GM19397 (cell line): ENCODE results near the gene ERFE.

ENCODE experiments used
- ATAC-seq: cut with Tn5 transposase; IDR thresholded peaks from one replicate; pipeline ENCODE4 v1.9.1; 2021; ENCODE audit warnings: mild to moderate bottlenecking, moderate library complexity; ENCODE audit not compliant: unreplicated experiment

The ERFE gene

DNA sequence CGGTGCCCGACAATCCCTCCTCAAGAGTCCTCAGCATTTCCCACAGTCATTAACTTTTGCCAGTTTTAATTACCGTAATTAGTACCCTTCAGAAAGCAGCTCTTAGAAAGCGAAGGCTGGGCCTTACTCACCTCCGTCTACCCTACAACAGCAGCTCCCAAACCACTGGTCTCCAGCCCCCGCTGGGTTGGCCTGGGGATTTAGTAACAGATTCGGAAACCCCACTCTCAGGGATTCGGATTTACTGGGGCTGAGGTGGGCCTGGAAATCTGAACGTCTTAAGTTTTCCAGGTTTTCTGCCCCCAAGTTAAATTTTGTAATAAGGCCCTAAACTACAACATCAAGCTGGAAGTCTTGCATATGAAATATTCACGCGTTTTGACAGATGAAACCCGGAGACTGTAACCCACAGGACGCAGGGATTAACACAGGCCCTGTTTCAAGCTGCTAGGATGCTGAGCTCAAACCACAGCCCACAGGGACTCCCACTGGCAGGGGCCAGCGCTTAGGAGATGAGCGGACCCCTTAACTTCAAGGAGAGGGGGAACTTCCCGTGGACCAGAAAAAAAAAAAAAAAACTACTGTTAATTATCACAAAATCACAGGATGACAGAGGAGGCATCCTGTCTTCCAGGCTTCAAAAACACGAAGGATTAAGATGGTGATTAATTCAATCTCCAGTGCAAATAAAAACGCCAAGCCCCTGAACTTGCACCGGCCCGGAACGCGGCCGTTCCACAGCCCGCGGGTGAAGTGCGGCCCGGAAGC is 43.7 kb downstream of the ERFE start:
- no peak for ATAC-seq

DNA sequence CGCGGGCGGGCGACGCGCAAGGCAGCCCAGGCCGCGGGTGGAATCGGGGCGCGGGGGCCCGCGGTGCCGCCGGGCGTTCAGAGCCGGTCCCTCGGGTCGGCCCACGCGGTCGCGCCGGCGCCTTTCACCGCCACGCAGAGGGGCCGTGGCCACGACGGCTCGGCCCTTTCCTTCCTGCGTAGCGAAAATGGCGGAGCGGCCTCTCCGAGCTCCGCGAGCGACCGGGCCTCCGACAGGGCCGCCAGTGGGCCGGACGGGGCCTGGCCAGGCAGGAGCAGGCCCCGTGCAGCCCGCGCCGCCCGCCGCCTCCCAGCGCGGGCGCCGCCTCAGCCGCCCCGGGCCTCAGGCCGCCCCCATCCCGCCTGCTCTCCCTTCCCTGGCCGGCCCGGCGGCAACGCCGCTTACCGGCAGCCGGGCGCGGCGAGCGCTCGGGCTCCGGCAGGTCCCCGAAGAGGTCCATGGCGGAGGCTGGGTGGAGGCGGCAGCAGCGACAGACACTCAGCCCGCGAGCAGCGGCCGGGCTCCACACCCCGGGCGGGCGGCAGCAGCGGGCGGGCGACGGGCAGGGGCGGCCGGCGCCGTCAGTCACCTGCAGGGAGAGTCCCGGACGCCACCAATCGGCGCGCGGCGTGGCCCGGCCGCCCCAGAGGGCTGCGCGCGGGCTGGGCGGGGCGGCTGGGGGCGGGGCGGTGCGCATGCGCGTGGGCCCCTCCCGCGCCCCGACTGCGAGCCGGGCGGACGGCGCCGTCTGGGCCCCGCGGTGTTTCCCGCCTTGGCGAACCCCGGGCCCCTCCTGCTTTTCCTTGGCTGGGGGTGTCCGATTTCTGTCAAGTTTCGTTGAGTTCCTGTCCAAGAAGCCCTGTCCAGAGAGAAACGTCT is 44.6 kb downstream of the ERFE start, which contains the start of gene ILKAP:
Gene ILKAP (minus strand): TSS at position 602 of the 879 bp plus-strand sequence. CDS start 142 bp downstream, at position 460.
- ATAC-seq: peak; percentile 97

DNA sequence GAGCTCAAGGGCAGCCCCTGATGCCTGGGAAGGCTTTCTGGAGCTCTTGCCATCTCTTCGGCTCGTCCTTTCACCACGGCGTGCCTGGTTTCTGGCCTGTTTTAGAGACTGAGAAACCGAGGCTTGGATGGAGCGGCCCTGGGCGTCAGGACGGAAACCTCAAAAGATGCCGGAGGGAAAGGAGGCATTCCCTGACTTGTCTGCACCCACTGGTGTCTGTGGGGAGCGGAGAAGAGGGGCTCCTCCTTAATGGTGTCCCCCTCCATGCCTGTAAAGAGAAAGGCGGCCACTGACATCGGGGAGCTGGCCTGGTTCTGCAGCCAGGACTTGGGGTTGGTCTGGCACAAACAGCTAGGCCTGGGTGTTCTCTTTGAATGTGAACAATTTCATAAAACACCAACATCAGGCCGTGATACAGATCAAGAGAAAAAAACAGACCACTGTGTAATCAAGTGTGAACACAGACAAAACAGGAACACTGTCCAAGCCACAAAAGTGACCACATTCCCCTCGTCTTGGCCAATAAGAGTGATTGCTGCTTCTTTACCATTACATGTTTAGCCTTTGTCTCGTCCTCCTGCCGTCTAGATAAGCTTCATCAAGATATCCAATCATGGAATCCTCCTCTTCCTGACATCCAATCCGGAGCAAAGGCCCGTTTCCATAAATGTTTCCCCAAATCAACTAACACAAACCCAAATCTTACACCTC is 45.4 kb downstream of the ERFE start:
- ATAC-seq: no peak

DNA sequence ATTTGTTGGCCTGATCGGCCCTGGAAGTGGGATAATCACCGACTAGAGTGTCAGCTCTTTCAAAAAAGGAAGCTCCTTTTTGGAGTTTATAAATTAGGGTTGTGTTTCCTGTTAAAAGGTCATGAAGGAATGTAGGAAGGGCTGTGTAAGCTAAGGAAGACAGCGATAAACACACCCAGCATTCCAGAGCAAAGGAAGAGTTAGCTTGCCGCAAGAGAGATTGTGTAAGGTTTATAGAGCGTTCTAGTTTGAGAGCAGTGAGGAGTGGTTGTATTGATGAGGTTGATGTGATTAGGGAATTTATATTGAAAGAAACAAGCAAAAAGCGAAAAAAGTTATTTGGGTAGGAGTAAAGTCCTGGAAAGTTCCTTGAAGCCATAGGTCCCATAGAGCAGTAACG is 48.2 kb downstream of the ERFE start:
- ATAC-seq: no peak

DNA sequence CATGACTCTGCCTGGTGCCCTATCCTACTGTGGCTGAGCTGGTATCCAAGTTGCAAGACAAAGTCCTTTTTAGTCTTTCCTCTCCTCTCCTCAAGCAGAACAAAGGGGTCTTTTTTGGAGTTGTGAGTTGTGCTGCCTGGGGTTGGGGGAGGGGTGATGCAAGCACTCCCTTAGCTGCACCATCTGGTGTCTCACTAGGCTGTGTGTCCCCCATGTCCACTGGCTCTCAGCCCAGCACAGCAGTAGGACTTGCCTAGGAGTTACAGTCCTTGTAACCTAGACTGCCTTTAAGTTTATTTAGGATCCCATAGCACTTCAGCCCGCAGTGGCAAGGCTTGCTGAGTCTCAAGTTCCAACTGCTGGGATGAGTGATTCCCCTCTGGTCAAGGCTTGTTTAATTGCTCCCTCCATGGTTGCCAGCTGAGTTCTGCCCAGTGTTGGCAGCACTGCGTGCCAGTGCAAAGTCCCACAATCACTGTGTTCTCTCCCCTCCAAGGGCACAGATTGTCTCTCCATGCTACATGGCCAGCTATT is 57.9 kb downstream of the ERFE start:
- no peak for ATAC-seq
